Sigmoid colon (tissue), 7 donors: ENCODE results near the gene ATG7. TPM values are rescaled to one million over a fixed set of nuclear protein-coding genes. Genes with fewer than 3 reads are reported as not detected.

Experiments used
- DNase-seq: peaks from one replicate; pipeline ENCODE4 v3.0.0-alpha.2; 2019
- H3K27ac ChIP-seq, 4 donors: fragments of 200-600 bp; sonication (generic); one replicate each; pipeline ENCODE4 v1.5.1; 2016 to 2019; ENCODE audit warnings: mild to moderate bottlenecking in 1 of 4
- H3K27me3 ChIP-seq, 3 donors: fragments of 200-600 bp; sonication (generic); one replicate each; pipeline ENCODE4 v1.5.1; 2019; ENCODE audit warnings: mild to moderate bottlenecking in 1 of 3
- H3K36me3 ChIP-seq, 4 donors: fragments of 200-600 bp; sonication (generic); one replicate each; pipeline ENCODE4 v1.5.1; 2016 to 2019
- H3K4me1 ChIP-seq, 4 donors: fragments of 200-600 bp; sonication (generic); one replicate each; pipeline ENCODE4 v1.5.1; 2017 to 2019
- H3K4me3 ChIP-seq, 4 donors: fragments of 200-600 bp; sonication (generic); one replicate each; pipeline ENCODE4 v1.5.1; 2017 to 2019; ENCODE audit warnings: mild to moderate bottlenecking in 2 of 4, moderate library complexity in 1 of 4
- H3K9me3 ChIP-seq, 4 donors: fragments of 200-600 bp in 3 of 4; sonication (generic) in 3 of 4; one replicate each; pipeline versions ENCODE4 v1.5.1 to v1.6.1; 2013 to 2019
- CTCF ChIP-seq, 4 experiments: fragments of 450-650 bp in 3 of 4; fragments of 200-600 bp in 1 of 4; IDR thresholded peaks; one replicate each; pipeline ENCODE4 v1.5.1; 2016 to 2019; ENCODE audit warnings: antibody characterized with exemption in 4 of 4, mild to moderate bottlenecking in 3 of 4, moderate library complexity in 2 of 4
- EP300 ChIP-seq, 4 donors: sonication (generic); formaldehyde crosslinking; IDR thresholded peaks; one replicate each; pipeline ENCODE4 v1.6.1; 2017; ENCODE audit warnings: antibody characterized with exemption in 4 of 4
- POLR2A ChIP-seq, 2 donors: fragments of 450-650 bp; IDR thresholded peaks; one replicate each; pipeline ENCODE4 v1.6.1; 2016; ENCODE audit warnings: antibody characterized with exemption in 2 of 2, mild to moderate bottlenecking in 2 of 2, moderate library complexity in 2 of 2
- POLR2AphosphoS5 ChIP-seq, 4 donors: sonication (generic); formaldehyde crosslinking; IDR thresholded peaks; one replicate each; pipeline ENCODE4 v1.6.1; 2017; ENCODE audit warnings: antibody characterized with exemption in 4 of 4
- WGBS, 2 donors: extraction: QIAGEN DNeasy Blood & Tissue Kit; methylation state at CpG; one replicate each; pipeline ENCODE4 v1.1.7; 2013; 5-methylcytosine and 5-hydroxymethylcytosine counted together
- intact Hi-C: fragments of 100-400 bp; cut with DNase I; formaldehyde crosslinking; loops from one replicate; pipeline ENCODE4 v1.15.1; 2023
- polyA plus RNA-seq, 3 donors: library from polyadenylated mRNA; stranded (reverse); fragments of 200-250 nt; gene quantifications; one replicate each; pipeline ENCODE4 v1.2.3, GENCODE V29; 2013
- total RNA-seq, 4 donors: library from RNA; depleted of rRNA; stranded (reverse); fragments of >200 nt; gene quantifications; one replicate each; pipeline ENCODE4 v1.1.0, GENCODE V29; 2016
- donor health status: healthy with polysubstance abuse.
- donor health status: Bipolar disorder and iron deficiency.
- donor health status: healthy.

The ATG7 gene
- total and polyA plus RNA-seq, 7 donors = 12.5 to 62.9 (median 34.8) TPM

DNA sequence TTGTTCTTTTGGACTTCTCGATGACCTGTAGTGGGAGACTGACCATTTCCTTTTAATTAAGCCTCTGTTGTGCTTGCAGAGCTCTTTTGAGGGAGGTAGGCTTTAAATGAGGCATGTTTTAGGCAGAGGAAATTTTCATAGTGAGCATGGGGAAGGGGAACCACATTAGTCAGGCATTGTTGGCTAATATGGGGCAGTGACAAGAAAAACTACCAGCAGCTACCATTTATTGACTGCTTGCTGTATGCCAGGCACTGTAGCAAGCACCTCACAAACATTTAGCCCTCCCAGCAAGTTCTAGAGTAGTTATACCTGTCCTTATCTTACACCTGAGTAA, 10.9 kb downstream of the ATG7 start:
- intact Hi-C loops = no loop called here
- WGBS, 2 donors = 81 to 86% methylated on average over 1 of the region's 1 CpG
- H3K9me3 ChIP-seq = no peaks in the 10 kb centered on the region
- H3K4me3 ChIP-seq = no peak overlapping the region
- no peaks in the 10 kb centered on the region for H3K27me3 ChIP-seq
- TF ChIP-seq POLR2AphosphoS5 (IDR thresholded peaks at IDR 0.05) (no peak), CTCF (IDR thresholded peaks at IDR 0.05) (no peak), EP300 (IDR thresholded peaks at IDR 0.05) (no peak), POLR2A (IDR thresholded peaks at IDR 0.05) (no peak)
- peak overlapping the region; percentile 20 to 70 (median 59) for H3K27ac ChIP-seq
- peaks cover 0 to 11% (median 0%) of the 10 kb centered on the region in 4 donors for H3K36me3 ChIP-seq
- DNase-seq = no peak
- H3K4me1 ChIP-seq = peaks cover 0 to 46% (median 32%) of the 10 kb centered on the region in 4 donors

GRCh38 chr3:11284011-11284410, 11.8 kb downstream of the ATG7 start:
- H3K9me3 ChIP-seq = no peaks in the 10 kb centered on the region
- peaks cover 0 to 11% (median 0%) of the 10 kb centered on the region in 4 donors for H3K36me3 ChIP-seq
- no peaks in the 10 kb centered on the region for H3K27me3 ChIP-seq
- H3K27ac ChIP-seq = peak overlapping the region in 2 of 4 donors; percentile 69 to 70
- WGBS, 2 donors = 98% methylated on average over 1 of the region's 1 CpG
- DNase-seq = no peak
- H3K4me3 ChIP-seq = no peak overlapping the region
- no peak for TF ChIP-seq POLR2A (IDR thresholded peaks at IDR 0.05)
- no peak for TF ChIP-seq EP300 (IDR thresholded peaks at IDR 0.05)
- TF ChIP-seq CTCF (IDR thresholded peaks at IDR 0.05) = no peak
- TF ChIP-seq POLR2AphosphoS5 (IDR thresholded peaks at IDR 0.05) = no peak
- intact Hi-C loops = no loop called here
- peaks cover 0 to 50% (median 41%) of the 10 kb centered on the region in 4 donors for H3K4me1 ChIP-seq

GRCh38 chr3:11285471-11285870, 13.3 kb downstream of the ATG7 start:
- H3K36me3 ChIP-seq = peaks cover 0 to 7% (median 0%) of the 10 kb centered on the region in 4 donors
- H3K4me1 ChIP-seq = peaks cover 0 to 61% (median 55%) of the 10 kb centered on the region in 4 donors
- no peak for DNase-seq
- H3K9me3 ChIP-seq = no peaks in the 10 kb centered on the region
- no peak overlapping the region for H3K27ac ChIP-seq
- no peak overlapping the region for H3K4me3 ChIP-seq
- 88 to 94% methylated on average over 2 of the region's 2 CpGs for WGBS, 2 donors
- intact Hi-C loops = loop anchor here (5.0 kb wide), 1 partner anchor 128 kb away; no protein-coding TSS in a partner anchor
- H3K27me3 ChIP-seq = no peaks in the 10 kb centered on the region
- no peak for TF ChIP-seq POLR2AphosphoS5 (IDR thresholded peaks at IDR 0.05)
- TF ChIP-seq EP300 (IDR thresholded peaks at IDR 0.05) = no peak
- no peak for TF ChIP-seq CTCF (IDR thresholded peaks at IDR 0.05)
- no peak for TF ChIP-seq POLR2A (IDR thresholded peaks at IDR 0.05)

DNA sequence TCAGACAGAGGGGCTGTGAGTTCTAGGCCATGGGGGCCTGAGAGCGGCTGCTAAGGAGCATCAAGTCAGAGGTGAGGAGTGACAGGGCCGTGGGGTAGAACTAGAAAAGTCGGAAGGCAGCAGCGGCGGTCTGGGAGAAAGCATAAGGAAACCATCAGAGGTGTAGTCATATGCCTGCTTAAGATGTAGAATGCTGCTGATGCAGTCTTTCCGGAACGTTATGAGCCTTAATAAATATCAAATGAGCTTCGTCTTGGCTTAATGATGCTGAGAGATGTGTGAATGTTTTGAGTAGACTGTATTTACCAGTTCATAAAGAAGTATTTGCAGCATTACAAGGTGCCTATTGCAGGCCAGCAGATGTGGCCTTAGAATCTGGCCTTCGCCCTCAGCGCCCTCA, 15.2 kb downstream of the ATG7 start:
- Histone ChIP-seq H3K4me3 (no peak overlapping the region), H3K36me3 (no peaks in the 10 kb centered on the region), H3K9me3 (no peaks in the 10 kb centered on the region), H3K27ac (peak overlapping the region; percentile 71 to 83 (median 76)), H3K27me3 (no peaks in the 10 kb centered on the region), H3K4me1 (peaks cover 0 to 54% (median 52%) of the 10 kb centered on the region in 4 donors)
- TF ChIP-seq EP300 (IDR thresholded peaks at IDR 0.05) (no peak), POLR2AphosphoS5 (IDR thresholded peaks at IDR 0.05) (no peak), POLR2A (IDR thresholded peaks at IDR 0.05) (no peak), CTCF (IDR thresholded peaks at IDR 0.05) (no peak)
- DNase-seq = no peak
- intact Hi-C loops = loop anchor here (5.0 kb wide), 1 partner anchor 130 kb away; no protein-coding TSS in a partner anchor
- 78 to 89% methylated on average over 10 of the region's 10 CpGs for WGBS, 2 donors

DNA sequence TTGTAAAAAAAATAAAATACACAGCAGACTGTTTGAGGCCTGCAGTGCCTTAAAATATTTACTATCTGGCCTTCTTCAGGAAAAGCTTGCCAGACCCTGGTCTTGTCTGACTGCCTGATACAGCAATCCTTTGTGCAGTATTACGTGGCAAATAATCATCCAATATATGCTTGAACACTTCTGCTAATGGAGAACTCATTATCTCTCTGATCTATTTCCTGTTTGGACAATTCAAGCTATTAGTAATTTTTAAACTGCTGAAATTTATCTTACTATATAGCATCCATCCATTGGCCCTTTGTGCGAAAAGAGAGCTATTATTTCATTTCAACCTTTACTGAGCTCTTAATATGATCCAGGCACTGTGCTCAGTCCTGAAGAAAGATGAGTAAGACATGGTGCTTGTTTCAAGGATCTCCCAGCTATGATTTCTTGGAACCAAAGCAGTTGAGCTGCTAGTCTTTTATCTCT, 15.9 kb downstream of the ATG7 start:
- Histone ChIP-seq H3K36me3 (no peaks in the 10 kb centered on the region), H3K27ac (peak overlapping the region; percentile 71 to 83 (median 76)), H3K27me3 (no peaks in the 10 kb centered on the region), H3K9me3 (no peaks in the 10 kb centered on the region), H3K4me1 (peaks cover 0 to 47% (median 45%) of the 10 kb centered on the region in 4 donors), H3K4me3 (no peak overlapping the region)
- intact Hi-C loops = loop anchor here (5.0 kb wide), 1 partner anchor 131 kb away; no protein-coding TSS in a partner anchor
- TF ChIP-seq POLR2AphosphoS5 (IDR thresholded peaks at IDR 0.05) = peak in 2 of 4 donors; percentile 18 to 33
- no peak for TF ChIP-seq POLR2A (IDR thresholded peaks at IDR 0.05)
- DNase-seq = no peak
- 70 to 83% methylated on average over 2 of the region's 2 CpGs for WGBS, 2 donors
